GM12872 (cell line): ENCODE data around the gene WWOX.

Experiments
- TF ChIP-seq, protein P1 (sequence below): IDR thresholded peaks from 3 replicates; pipeline ENCODE4 v1.5.1; 2011; ENCODE audit warnings: low read depth, mild to moderate bottlenecking, low read length, moderate library complexity; ENCODE audit not compliant: insufficient read depth

Gene WWOX

DNA sequence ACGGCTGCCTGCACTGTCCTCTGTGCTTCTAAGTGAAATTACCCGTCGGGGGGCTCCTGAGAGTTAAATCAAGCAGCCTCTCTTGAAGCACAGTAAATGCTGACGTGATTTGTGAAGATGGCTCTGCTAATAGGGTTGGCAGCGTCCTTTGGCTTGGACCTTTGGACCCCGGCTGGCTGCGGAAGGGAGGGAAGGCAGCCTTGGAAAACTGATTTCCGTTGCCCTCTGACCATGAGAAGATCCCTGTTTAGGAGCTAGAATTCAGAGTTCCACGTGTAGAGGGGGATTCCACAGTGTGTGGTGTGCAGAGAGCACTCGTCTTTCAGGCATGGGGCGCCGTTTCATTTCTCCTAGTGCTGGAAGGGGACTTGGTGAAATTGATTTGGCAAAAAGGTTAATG lies 640.8 kb downstream of the WWOX start:
- TF ChIP-seq, protein P1, sequence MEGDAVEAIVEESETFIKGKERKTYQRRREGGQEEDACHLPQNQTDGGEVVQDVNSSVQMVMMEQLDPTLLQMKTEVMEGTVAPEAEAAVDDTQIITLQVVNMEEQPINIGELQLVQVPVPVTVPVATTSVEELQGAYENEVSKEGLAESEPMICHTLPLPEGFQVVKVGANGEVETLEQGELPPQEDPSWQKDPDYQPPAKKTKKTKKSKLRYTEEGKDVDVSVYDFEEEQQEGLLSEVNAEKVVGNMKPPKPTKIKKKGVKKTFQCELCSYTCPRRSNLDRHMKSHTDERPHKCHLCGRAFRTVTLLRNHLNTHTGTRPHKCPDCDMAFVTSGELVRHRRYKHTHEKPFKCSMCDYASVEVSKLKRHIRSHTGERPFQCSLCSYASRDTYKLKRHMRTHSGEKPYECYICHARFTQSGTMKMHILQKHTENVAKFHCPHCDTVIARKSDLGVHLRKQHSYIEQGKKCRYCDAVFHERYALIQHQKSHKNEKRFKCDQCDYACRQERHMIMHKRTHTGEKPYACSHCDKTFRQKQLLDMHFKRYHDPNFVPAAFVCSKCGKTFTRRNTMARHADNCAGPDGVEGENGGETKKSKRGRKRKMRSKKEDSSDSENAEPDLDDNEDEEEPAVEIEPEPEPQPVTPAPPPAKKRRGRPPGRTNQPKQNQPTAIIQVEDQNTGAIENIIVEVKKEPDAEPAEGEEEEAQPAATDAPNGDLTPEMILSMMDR, result no peak

DNA sequence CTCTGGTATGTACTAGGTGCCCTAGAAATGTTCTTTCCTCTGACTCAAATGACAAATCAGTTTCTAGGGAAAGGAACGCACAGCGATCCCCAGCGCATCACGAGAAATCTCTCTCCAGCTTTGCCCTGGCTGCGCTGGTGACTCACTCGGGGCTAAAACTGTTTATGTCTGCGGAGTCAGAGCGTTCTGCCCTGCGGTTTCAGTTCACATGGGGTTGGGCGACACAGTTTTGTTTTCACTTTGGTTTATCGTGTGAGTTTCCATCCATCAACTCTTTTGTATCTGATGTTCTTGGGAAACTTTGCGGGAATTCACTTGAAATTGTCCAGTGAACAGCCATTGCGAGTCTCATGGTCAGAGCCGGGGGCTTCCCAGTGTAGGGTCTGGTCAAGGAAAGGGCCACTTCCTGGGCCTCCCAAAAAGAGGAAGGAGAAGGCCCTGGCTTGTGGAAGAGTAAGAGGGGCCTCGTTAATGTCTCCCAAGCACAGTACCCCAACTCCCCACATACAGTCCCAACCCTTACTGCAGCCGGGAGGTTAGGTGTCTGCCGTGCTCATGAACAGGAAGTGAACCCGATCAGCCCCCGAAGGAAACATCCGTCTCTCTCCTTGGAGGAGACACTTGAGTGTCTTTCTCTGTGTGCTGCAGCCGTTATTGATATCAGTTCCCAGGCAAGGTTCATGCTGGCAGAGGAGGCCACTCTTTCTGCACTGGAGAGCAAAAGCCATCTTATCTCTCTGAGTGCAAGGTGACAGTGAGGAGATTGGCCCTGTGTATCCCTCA lies 643.2 kb downstream of the WWOX start:
- TF ChIP-seq, protein P1, result no peak

DNA sequence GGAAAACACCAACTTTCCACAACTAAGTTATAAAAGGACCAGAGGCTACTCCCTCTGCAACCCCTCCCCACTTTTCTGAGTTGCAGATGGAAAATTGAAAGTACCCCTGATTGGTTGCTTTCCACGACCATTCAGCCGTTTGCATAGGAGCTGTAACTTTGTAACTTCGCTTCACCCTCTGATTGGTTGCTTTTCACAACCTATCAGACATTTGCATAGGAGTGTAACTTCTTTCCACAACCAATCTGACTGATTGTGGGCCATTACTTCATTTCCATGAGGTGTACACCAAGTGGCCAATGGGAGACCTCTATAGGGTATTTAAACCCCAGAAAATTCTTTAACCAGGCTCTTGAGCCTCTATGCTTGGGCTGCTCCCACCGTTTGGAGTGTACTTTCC lies 644.1 kb downstream of the WWOX start:
- TF ChIP-seq, protein P1, result no peak

- TF ChIP-seq, protein P1, result no peak
Observed at GRCh38 chr16:78744099-78744498, 644.6 kb downstream of the WWOX start.

- TF ChIP-seq, protein P1, result no peak
Observed at GRCh38 chr16:78744796-78745107, 645.3 kb downstream of the WWOX start.

GRCh38 chr16:78745108-78746019 lies 645.9 kb downstream of the WWOX start:
- TF ChIP-seq, protein P1, result no peak

DNA sequence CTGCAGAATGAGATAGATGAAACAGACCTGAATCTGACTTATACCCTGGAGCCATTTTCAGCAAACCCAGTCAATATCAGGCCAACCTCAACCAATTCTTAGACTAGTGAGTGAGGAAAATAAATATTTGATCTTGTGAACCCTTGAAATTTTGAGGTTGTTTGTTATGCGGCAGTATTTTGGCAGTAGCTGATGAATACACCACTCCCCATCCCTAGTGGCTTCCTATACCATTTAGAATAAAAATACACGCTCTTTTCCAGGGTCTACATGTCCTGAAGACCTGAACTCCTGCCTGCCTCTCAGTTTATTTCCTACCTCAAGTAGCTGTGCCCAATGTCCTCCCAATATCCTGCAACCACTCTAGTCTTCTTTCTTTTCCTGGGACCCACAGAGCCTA lies 647.3 kb downstream of the WWOX start:
- TF ChIP-seq, protein P1, result no peak
